HUDEP-2 (cell line): ENCODE data around the gene RAMAC.
"Not testable (repeated sequence)": the region's sequence is repeated elsewhere in the genome, so short reads cannot be mapped to it uniquely, and the experiment has no call there.

Experiments
- DNase-seq, 76 experiments: peaks; one replicate each; lab custom pipeline; 2025; ENCODE audit not compliant: unreplicated experiment in 76 of 76; lab: John Stamatoyannopoulos, UW

Gene RAMAC

GRCh38 chr15:82966671-82967071, 19.3 kb upstream of the RAMAC start:
- DNase-seq, result no peak

- DNase-seq, result no peak
These were observed 17.9 kb upstream of the RAMAC start for GRCh38 chr15:82968066-82968465.

DNA sequence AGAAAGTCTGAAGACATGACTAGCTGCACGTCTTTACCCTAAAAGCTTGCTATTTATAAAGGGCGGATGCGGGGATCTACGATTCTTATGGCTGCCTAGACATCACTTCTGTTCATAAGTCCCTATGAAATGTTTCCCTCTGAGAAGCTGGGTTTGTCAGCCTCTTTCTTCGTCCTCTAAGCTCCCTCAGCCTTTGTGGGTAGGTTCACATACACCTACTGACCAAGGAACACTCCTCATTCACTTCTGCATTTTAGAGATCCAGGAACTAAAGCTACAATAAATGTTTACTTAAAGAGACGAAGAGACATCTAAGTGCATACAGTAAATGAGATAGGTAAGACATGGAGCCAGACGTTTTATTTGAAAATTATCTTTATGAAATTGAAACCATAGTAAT, 16.7 kb upstream of the RAMAC start:
- no peak for DNase-seq

- DNase-seq, result peak in 1 of 76 experiments; percentile 19
These were observed 15.8 kb upstream of the RAMAC start for GRCh38 chr15:82970078-82970686.

- DNase-seq, result no peak
These were observed 15.3 kb upstream of the RAMAC start for GRCh38 chr15:82970696-82971095.

- peak in 1 of 76 experiments; percentile 4 for DNase-seq
These were observed 14.6 kb upstream of the RAMAC start for GRCh38 chr15:82971218-82971984.

DNA sequence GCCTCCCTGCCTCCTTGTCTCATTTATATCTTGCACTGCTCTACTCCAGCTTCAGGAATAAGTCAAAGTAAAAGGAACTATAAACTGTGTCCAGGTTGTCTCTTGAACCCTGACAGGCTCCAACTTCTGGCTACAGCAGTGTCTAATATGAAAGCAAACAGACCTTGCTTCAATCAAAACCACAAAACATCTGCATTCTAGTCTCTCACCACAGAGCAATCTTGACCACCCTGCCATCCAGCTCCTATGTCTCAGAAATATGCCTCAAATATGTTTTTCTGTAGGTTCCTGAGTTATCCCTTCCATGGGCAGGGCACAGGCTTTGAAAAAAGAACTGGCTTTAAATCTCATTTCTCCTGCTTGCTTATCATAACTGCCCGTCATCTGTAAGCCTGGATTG, 13.0 kb upstream of the RAMAC start:
- no peak for DNase-seq

DNA sequence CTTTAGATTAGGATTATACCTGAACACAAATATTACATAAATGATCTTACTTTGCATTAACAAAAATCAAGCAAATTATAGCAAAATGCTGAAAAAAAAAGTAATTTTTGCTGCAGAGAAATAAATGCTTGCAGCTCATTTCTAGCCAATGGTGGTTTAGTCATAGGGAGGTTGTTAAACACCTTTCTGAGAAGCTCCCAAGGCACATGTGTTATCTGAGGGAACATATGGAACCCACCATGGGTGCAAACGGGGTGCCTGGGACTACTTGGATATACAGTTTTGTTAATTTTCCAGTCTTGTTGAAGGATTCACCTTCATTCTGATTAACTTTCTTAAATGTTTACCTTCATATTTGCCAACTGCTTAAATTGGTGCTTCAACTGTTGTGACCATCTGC, 8.9 kb upstream of the RAMAC start:
- peak in 1 of 76 experiments; percentile 12 for DNase-seq

DNA sequence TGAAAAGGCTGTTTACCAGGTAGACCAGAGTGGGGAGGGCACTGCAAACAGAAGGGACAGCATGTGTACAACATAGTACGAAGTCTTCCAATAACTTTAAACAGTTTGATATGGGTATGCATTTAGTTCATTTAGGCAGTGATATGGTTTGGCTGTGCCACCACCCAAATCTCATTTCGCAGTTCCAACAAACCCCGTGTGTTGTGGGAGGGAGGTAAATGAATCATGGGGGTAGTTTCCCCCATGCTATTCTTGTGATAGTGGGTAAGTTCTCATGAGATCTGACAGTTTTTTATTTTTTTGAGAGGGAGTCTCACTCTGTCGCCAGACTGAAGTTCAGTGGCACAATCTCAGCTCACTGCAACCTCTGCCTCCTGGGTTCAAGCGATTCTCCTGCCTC, 7.6 kb upstream of the RAMAC start:
- no peak for DNase-seq

- DNase-seq, result no peak
These were observed 6.3 kb upstream of the RAMAC start for GRCh38 chr15:82979726-82980125.

- no peak for DNase-seq
These were observed 5.0 kb upstream of the RAMAC start for GRCh38 chr15:82980981-82981380.

- DNase-seq, result peak in 6 of 76 experiments; percentile 7 to 46 (median 41)
These were observed 401 bp downstream of the RAMAC start for GRCh38 chr15:82986442-82986780.

- no peak for DNase-seq
These were observed 6.5 kb downstream of the RAMAC start for GRCh38 chr15:82992436-82992998.

DNA sequence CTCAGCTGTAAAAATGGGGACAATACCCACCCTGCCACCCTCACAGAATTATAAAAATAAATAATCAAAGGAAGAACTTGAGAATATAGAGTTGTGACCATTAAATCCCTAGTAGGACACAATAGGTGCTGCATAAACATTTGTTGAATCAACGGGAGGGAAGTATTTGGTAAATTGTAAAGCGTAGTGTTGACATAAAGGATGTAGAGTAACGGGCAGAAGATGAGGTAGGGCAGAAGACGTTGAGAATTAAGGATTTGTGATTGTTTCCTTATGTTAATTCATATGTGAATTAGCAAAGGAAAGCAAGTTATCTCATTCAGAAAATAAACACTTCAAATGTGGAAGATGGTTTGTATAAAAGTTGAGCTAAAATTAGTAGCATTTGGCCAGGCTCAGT, 7.1 kb downstream of the RAMAC start:
- no peak for DNase-seq

- no peak for DNase-seq
These were observed 9.1 kb downstream of the RAMAC start for GRCh38 chr15:82995076-82995475.

- DNase-seq, result no peak
These were observed 9.9 kb downstream of the RAMAC start for GRCh38 chr15:82995938-82996337.

GRCh38 chr15:82999426-82999825, 13.4 kb downstream of the RAMAC start:
- no peak for DNase-seq

GRCh38 chr15:82999905-83000671, 14.1 kb downstream of the RAMAC start:
- DNase-seq, result peak in 52 of 76 experiments; percentile 7 to 76 (median 42)

DNA sequence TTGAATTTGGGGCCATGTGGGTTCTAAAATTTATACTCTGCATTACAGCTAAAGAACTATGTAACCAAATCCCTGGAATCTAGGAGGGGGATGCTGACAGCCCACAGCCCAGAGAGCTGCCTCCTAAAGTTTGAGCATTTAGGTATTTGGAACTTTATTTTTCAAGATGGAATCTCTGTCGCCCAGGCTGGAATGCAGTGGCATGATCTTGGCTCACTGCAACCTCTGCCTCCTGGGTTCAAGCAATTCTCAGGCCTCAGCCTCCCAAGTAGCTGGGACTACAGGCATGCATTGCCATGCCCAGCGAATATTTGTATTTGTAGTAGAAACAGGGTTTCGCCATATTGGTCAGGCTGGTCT, 14.6 kb downstream of the RAMAC start:
- DNase-seq, result not testable (repeated sequence)

DNA sequence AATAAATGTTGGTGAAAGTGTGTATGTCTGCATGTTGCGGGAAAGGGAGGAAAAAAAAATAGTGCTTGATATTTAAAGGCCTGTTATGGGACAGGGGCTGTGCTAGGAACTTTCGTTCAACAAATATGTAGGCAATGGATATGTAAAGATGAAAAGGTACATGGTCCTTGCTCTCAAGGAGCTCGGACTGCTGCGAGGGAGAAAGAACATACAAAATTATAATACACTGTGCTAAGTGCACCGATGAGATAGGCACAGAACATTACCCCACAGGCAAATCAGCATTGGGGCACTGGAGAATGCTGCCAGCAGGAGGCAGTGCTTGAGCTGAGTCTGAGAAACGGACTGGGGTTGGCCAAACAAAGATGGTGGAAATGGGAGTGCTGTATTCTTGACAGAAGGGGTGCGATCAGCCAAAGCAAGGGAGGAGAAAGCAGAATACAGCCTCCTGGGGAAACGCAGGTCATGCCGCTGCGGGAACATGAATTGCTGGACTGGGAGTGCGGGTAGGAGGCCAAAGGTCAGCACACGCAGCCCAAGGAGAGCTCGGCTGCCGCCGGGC, 24.8 kb downstream of the RAMAC start:
- DNase-seq, result peak in 73 of 76 experiments; percentile 8 to 89 (median 72)
